H1 (cell line): ENCODE results near the gene L3MBTL1. TPM values are rescaled to one million over a fixed set of nuclear protein-coding genes. Genes with fewer than 3 reads are reported as not detected.

Experiments
- CTCF ChIA-PET: fragments of 300-600 bp; sonication (Branson Sonifier 250); formaldehyde crosslinking; loops from one replicate; lab custom pipeline; 2021; ENCODE audit not compliant: partially characterized antibody; lab: Charles Lee
- POLR2A ChIA-PET: fragments of 300-600 bp; sonication (Branson Sonifier 250); formaldehyde crosslinking; loops from one replicate; lab custom pipeline; 2021; ENCODE audit warnings: inconsistent platforms; ENCODE audit not compliant: partially characterized antibody; lab: Charles Lee
- DNase-seq, 2 experiments: peaks; one replicate each; pipeline versions ENCODE4 v3.0.0 to v3.0.0-alpha.2; 2010 to 2022; ENCODE audit warnings: low spot score in 2 of 2, low read depth in 1 of 2, mixed read lengths in 1 of 2
- FAIRE-seq: peaks from 2 replicates; lab custom pipeline; 2011; peaks lifted over from hg19 to GRCh38; lab: Jason Lieb, UNC
- H2AFZ ChIP-seq: 2 replicates; pipeline ENCODE4 v1.8.1; 2012; ENCODE audit warnings: low read length, inconsistent platforms
- H2AK5ac ChIP-seq: 2 replicates; pipeline ENCODE4 v1.6.1; 2013; ENCODE audit warnings: low read depth, low read length
- H2BK120ac ChIP-seq: replicated peaks from 2 replicates; pipeline ENCODE3; 2013; ENCODE audit warnings: low read depth, low read length, inconsistent platforms
- H2BK12ac ChIP-seq: 2 replicates; pipeline ENCODE4 v1.6.1; 2013; ENCODE audit warnings: low read depth, low read length
- H2BK15ac ChIP-seq: 2 replicates; pipeline ENCODE4 v1.6.1; 2013; ENCODE audit warnings: low read length
- H2BK20ac ChIP-seq: 2 replicates; pipeline ENCODE4 v1.6.1; 2013; ENCODE audit warnings: low read length
- H2BK5ac ChIP-seq: 2 replicates; pipeline ENCODE4 v1.6.1; 2013; ENCODE audit warnings: low read depth, low read length
- H3K14ac ChIP-seq: 2 replicates; pipeline ENCODE4 v1.6.1; 2013; ENCODE audit warnings: inconsistent platforms; ENCODE audit not compliant: insufficient read length
- H3K18ac ChIP-seq: 2 replicates; pipeline ENCODE4 v1.6.1; 2013; ENCODE audit warnings: low read length; ENCODE audit errors: extremely low read depth
- H3K23ac ChIP-seq: 2 replicates; pipeline ENCODE4 v1.6.1; 2013; ENCODE audit warnings: inconsistent platforms; ENCODE audit not compliant: insufficient read length
- H3K23me2 ChIP-seq: 2 replicates; pipeline ENCODE4 v1.6.1; 2013; ENCODE audit warnings: low read depth, low read length
- H3K27ac ChIP-seq: 2 replicates; pipeline ENCODE4 v1.6.1; 2011; ENCODE audit warnings: low read depth, low read length, inconsistent platforms
- H3K27me3 ChIP-seq, 4 experiments: replicated peaks in 1 of 4; 1 replicate in 1 of 4; 2 replicates in 3 of 4; pipeline versions ENCODE4 v1.6.1 to v1.8.1; 2011 to 2013; ENCODE audit warnings: low read length in 3 of 4, mild to moderate bottlenecking in 3 of 4, inconsistent platforms in 2 of 4, mixed read lengths in 2 of 4, moderate library complexity in 1 of 4; ENCODE audit not compliant: control insufficient read depth in 3 of 4, insufficient read depth in 3 of 4; ENCODE audit errors: extremely low read depth in 1 of 4
- H3K36me3 ChIP-seq, 4 experiments: 2 replicates each; pipeline versions ENCODE4 v1.6.1 to v1.8.1; 2011 to 2013; ENCODE audit warnings: mild to moderate bottlenecking in 4 of 4, low read length in 3 of 4, moderate library complexity in 2 of 4, control low read depth in 1 of 4, inconsistent platforms in 1 of 4; ENCODE audit not compliant: insufficient read depth in 4 of 4, control insufficient read depth in 2 of 4
- H3K4ac ChIP-seq: replicated peaks from 2 replicates; pipeline ENCODE3; 2013; ENCODE audit warnings: low read length, low read depth, mixed read lengths, inconsistent platforms; ENCODE audit not compliant: insufficient read length
- H3K4me1 ChIP-seq, 4 experiments: replicated peaks in 1 of 4; 1 replicate in 1 of 4; 2 replicates in 3 of 4; pipeline versions ENCODE4 v1.6.1 to v1.8.1; 2011 to 2013; ENCODE audit warnings: low read length in 3 of 4, inconsistent platforms in 2 of 4, mixed read lengths in 1 of 4; ENCODE audit not compliant: insufficient read depth in 4 of 4, control insufficient read depth in 3 of 4
- H3K4me2 ChIP-seq, 2 experiments: 2 replicates each; pipeline versions ENCODE4 v1.6.1 to v1.8.1; 2011 to 2013; ENCODE audit warnings: low read depth in 2 of 2, low read length in 2 of 2, control low read depth in 1 of 2, inconsistent platforms in 1 of 2, mild to moderate bottlenecking in 1 of 2; ENCODE audit not compliant: insufficient read depth in 1 of 2
- H3K4me3 ChIP-seq, 4 experiments: fragments of 200-600, 300-600 bp in 1 of 4; sonication (generic), shearing (Covaris generic), sonication (Bioruptor Twin) in 1 of 4; 2 replicates each; pipeline versions ENCODE4 v1.5.1 to v1.8.1; 2011 to 2016; ENCODE audit warnings: low read length in 4 of 4, low read depth in 3 of 4, control low read depth in 2 of 4, inconsistent platforms in 2 of 4, mild to moderate bottlenecking in 2 of 4, mixed read lengths in 1 of 4, moderate library complexity in 1 of 4; ENCODE audit not compliant: insufficient read depth in 2 of 4; ENCODE audit errors: extremely low read depth in 1 of 4
- H3K56ac ChIP-seq: replicated peaks from 2 replicates; pipeline ENCODE3; 2013; ENCODE audit warnings: low read depth, mild to moderate bottlenecking, mixed read lengths, low read length, inconsistent platforms; ENCODE audit not compliant: insufficient read length
- H3K79me1 ChIP-seq: 2 replicates; pipeline ENCODE4 v1.6.1; 2013; ENCODE audit warnings: low read depth, low read length, control low read depth
- H3K79me2 ChIP-seq, 2 experiments: 2 replicates each; pipeline versions ENCODE4 v1.6.1 to v1.8.1; 2012 to 2013; ENCODE audit warnings: low read length in 2 of 2, mild to moderate bottlenecking in 2 of 2, inconsistent platforms in 1 of 2; ENCODE audit not compliant: insufficient read depth in 2 of 2, control insufficient read depth in 1 of 2
- H3K9ac ChIP-seq, 4 experiments: replicated peaks in 1 of 4; 1 replicate in 1 of 4; 2 replicates in 3 of 4; pipeline versions ENCODE4 v1.6.1 to v1.8.1; 2011 to 2013; ENCODE audit warnings: low read depth in 3 of 4, low read length in 3 of 4, control low read depth in 2 of 4, mild to moderate bottlenecking in 2 of 4, moderate library complexity in 2 of 4, inconsistent platforms in 1 of 4; ENCODE audit errors: extremely low read depth in 1 of 4
- H3K9me3 ChIP-seq, 2 experiments: 2 replicates each; pipeline versions ENCODE4 v1.6.1 to v1.8.1; 2012 to 2013; ENCODE audit warnings: mild to moderate bottlenecking in 2 of 2, moderate library complexity in 2 of 2, control low read depth in 1 of 2, inconsistent platforms in 1 of 2, low read depth in 1 of 2, low read length in 1 of 2, mixed read lengths in 1 of 2; ENCODE audit not compliant: insufficient read depth in 2 of 2
- H4K20me1 ChIP-seq, 2 experiments: replicated peaks in 1 of 2; 2 replicates each; pipeline versions ENCODE3 to v1.8.1; 2011 to 2013; ENCODE audit warnings: inconsistent platforms in 2 of 2, low read length in 2 of 2, mild to moderate bottlenecking in 1 of 2; ENCODE audit not compliant: insufficient read depth in 2 of 2, control insufficient read depth in 1 of 2
- H4K5ac ChIP-seq: 2 replicates; pipeline ENCODE4 v1.6.1; 2013; ENCODE audit warnings: low read length, low read depth, mixed read lengths, inconsistent platforms; ENCODE audit not compliant: insufficient read length
- H4K8ac ChIP-seq: 2 replicates; pipeline ENCODE4 v1.8.0; 2013; ENCODE audit warnings: mild to moderate bottlenecking, moderate library complexity, low read length, inconsistent platforms; ENCODE audit not compliant: insufficient read depth; ENCODE audit errors: extremely low read depth
- H4K91ac ChIP-seq: replicated peaks from 2 replicates; pipeline ENCODE3; 2013; ENCODE audit warnings: low read length, mixed read lengths, inconsistent platforms; ENCODE audit not compliant: insufficient read length
- CEBPB ChIP-seq: IDR thresholded peaks from 2 replicates; pipeline ENCODE4 v1.6.1; 2012; ENCODE audit warnings: low read depth, low read length
- CHD1 ChIP-seq: IDR thresholded peaks from 2 replicates; pipeline ENCODE4 v1.6.1; 2012; ENCODE audit warnings: low read depth, low read length, improper control_type of control experiment
- CTBP2 ChIP-seq: IDR thresholded peaks from 2 replicates; pipeline ENCODE4 v1.7.0; 2011; ENCODE audit warnings: borderline replicate concordance, mild to moderate bottlenecking, moderate library complexity, mixed read lengths, low read length; ENCODE audit not compliant: insufficient read depth, insufficient read length
- GTF2F1 ChIP-seq: IDR thresholded peaks from 2 replicates; pipeline ENCODE4 v1.6.1; 2012; ENCODE audit warnings: low read depth, low read length, improper control_type of control experiment, borderline replicate concordance
- NRF1 ChIP-seq: IDR thresholded peaks from 2 replicates; pipeline ENCODE4 v1.6.1; 2011; ENCODE audit warnings: mild to moderate bottlenecking, low read depth, low read length, improper control_type of control experiment
- RNF2 ChIP-seq: fragments of 200-900, 300-1000 bp; sonication (generic); IDR thresholded peaks from 2 replicates; pipeline ENCODE4 v1.7.1; 2016; ENCODE audit warnings: borderline replicate concordance, low read depth, mild to moderate bottlenecking, antibody characterized with exemption, low read length; ENCODE audit not compliant: poor library complexity, severe bottlenecking; ENCODE audit errors: missing control alignments
- SIX5 ChIP-seq: IDR thresholded peaks from 2 replicates; pipeline ENCODE4 v1.6.1; 2011; ENCODE audit warnings: mild to moderate bottlenecking, low read depth, low read length
- SP1 ChIP-seq: IDR thresholded peaks from 2 replicates; pipeline ENCODE4 v1.6.1; 2011; ENCODE audit warnings: low read depth, low read length
- TBP ChIP-seq: IDR thresholded peaks from 2 replicates; pipeline ENCODE4 v1.6.1; 2011; ENCODE audit warnings: low read depth, low read length, improper control_type of control experiment
- TCF12 ChIP-seq: IDR thresholded peaks from 2 replicates; pipeline ENCODE4 v1.6.1; 2011; ENCODE audit warnings: low read depth, mild to moderate bottlenecking, low read length
- WGBS, 2 experiments: shearing (Covaris generic) in 1 of 2; methylation state at CpG; one replicate each; pipeline versions ENCODE4 v1.1.6 to v1.1.7; 2013 to 2015; ENCODE audit warnings: low lambda C conversion rate in 2 of 2, mixed read lengths in 2 of 2, inconsistent platforms in 1 of 2, low coverage in 1 of 2, missing lambda C conversion rate in 1 of 2; ENCODE audit not compliant: insufficient replicate concordance in 2 of 2, insufficient coverage in 1 of 2, insufficient read length in 1 of 2; ENCODE audit errors: extremely low coverage in 1 of 2, missing lambda C conversion rate in 1 of 2; 5-methylcytosine and 5-hydroxymethylcytosine counted together
- polyA plus RNA-seq, 7 experiments: library from polyadenylated mRNA; depleted of rRNA in 3 of 7; stranded (reverse) in 5 of 7; unstranded in 2 of 7; fragments of >200 nt in 5 of 7; fragments of 200-250 nt in 2 of 7; gene quantifications; 1 replicate in 5 of 7; 2 replicates in 1 of 7; 4 replicates in 1 of 7; pipeline versions ENCODE4 v1.2.1 to v1.2.3, GENCODE V29; 2011 to 2013; ENCODE audit warnings: missing spikeins in 2 of 7, mixed read lengths in 2 of 7
- total RNA-seq: library from RNA; stranded (reverse); fragmentation: NEBNext Ultra II Directional; extraction: Animal tissue kit (Norgen Biotek cat#: 25700); gene quantifications from 2 replicates; pipeline ENCODE4 v1.2.1, GENCODE V29; 2021
- TF ChIP-seq, protein P1 (sequence below): IDR thresholded peaks from 2 replicates; pipeline ENCODE4 v1.6.1; 2011; ENCODE audit warnings: low read depth, mild to moderate bottlenecking, low read length; ENCODE audit not compliant: insufficient read depth

L3MBTL1 gene
- total and polyA plus RNA-seq, 2 of the 8 experiments (the other 6 are each of a cell fraction or from before 2014, with no cell fraction given): 11.9 to 17.0 TPM

DNA sequence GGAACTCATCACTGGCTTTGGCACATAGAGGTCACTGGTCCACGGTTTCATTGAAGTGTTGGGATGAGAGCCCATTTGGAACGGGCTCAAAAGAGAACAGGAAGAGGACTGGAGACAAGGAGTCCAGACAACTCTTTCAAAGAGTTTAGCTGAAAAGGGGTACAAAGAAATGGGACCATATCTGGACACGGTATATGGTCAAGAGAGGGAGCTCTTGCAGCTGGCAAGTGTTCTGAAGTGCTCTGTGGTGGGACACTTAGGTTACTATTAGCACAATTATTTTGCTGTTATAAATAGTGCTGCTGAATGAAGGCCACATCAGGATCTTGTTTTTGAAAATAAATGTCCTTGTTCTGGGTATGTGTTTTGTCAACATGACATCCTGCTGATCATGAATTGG is 55.9 kb downstream of the L3MBTL1 start:
- H3K79me2 ChIP-seq: no peaks in the 10 kb centered on the region
- H4K20me1 ChIP-seq: no peaks in the 10 kb centered on the region
- H4K8ac ChIP-seq: no peak overlapping the region
- no peak overlapping the region for H3K9ac ChIP-seq
- no peak overlapping the region for H3K23ac ChIP-seq
- H2AFZ ChIP-seq: no peak overlapping the region
- no peak overlapping the region for H3K56ac ChIP-seq
- no peak overlapping the region for H2BK15ac ChIP-seq
- no peaks in the 10 kb centered on the region for H3K27me3 ChIP-seq
- H2AK5ac ChIP-seq: no peak overlapping the region
- H3K79me1 ChIP-seq: no peaks in the 10 kb centered on the region
- 73% methylated on average over 3 of the region's 3 CpGs; no CpG with 5 or more reads in 1 of the 2 experiments for WGBS, 2 experiments
- no peak overlapping the region for H3K18ac ChIP-seq
- DNase-seq: no peak
- no peak overlapping the region for H3K4ac ChIP-seq
- ChIA-PET CTCF (no interaction called here), POLR2A (no interaction called here)
- no peak overlapping the region for H3K4me3 ChIP-seq
- H4K91ac ChIP-seq: no peak overlapping the region
- no peak overlapping the region for H3K14ac ChIP-seq
- FAIRE-seq: no peak
- H3K23me2 ChIP-seq: peaks cover 5% of the 10 kb centered on the region
- H3K27ac ChIP-seq: no peak overlapping the region
- no peaks in the 10 kb centered on the region for H3K36me3 ChIP-seq
- H2BK120ac ChIP-seq: no peak overlapping the region
- H3K4me1 ChIP-seq: no peaks in the 10 kb centered on the region; a peak in 1 of 7 replicates
- no peak overlapping the region for H2BK5ac ChIP-seq
- no peak overlapping the region for H2BK12ac ChIP-seq
- TF ChIP-seq NRF1: no peak
- TF ChIP-seq TCF12: no peak
- no peak for TF ChIP-seq CEBPB
- no peak for TF ChIP-seq GTF2F1
- TF ChIP-seq TBP: no peak
- no peak for TF ChIP-seq RNF2
- TF ChIP-seq CTBP2: no peak
- TF ChIP-seq SIX5: no peak
- TF ChIP-seq CHD1: no peak
- TF ChIP-seq, protein P1, sequence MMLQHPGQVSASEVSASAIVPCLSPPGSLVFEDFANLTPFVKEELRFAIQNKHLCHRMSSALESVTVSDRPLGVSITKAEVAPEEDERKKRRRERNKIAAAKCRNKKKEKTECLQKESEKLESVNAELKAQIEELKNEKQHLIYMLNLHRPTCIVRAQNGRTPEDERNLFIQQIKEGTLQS: no peak
- no peak for TF ChIP-seq SP1
- no peak overlapping the region for H3K4me2 ChIP-seq
- H3K9me3 ChIP-seq: no peaks in the 10 kb centered on the region
- H2BK20ac ChIP-seq: no peak overlapping the region
- H4K5ac ChIP-seq: no peak overlapping the region
